ENCODE results near the gene TMEM176A. TPM values are rescaled to one million over a fixed set of nuclear protein-coding genes. Genes with fewer than 3 reads are reported as not detected.

TMEM176A gene
- total and polyA plus RNA-seq, 2 of the 8 experiments (the other 6 are each of a cell fraction or from before 2014, with no cell fraction given), result 1.3 to 1.5 TPM

DNA sequence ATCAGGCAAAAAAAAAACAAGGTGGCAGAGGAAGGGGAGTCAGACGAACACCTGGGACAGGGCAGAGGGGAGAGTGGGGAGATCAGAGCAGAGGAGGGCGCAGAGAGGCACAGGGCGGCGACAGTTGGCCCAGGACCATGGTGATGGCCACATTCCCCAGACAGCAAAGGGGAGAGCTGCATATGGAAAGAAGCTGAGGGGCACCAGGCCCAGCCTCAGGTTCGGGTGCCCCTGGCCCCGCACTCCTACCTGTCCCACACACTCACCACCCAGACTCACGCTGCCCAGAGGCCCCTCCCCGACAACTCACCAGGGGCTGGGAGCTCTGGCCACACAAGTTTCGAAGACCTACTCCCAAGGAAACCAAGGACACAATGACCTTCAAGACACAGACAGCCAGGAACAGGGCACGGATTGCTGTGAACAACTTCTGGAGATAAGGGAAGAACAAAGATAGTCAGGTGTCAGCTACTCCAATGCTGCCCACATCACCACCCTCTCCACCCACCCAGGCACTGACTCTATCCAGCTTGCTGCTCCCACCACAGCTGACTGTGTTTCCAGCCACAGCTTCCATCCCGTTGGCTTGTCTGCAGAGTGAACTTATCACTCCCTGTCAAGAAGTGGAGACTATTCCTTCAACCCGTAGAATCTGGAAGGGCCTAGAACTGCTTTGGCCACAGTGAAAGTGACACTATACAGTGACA lies 8.7 kb upstream of the TMEM176A start:
- H3K18ac ChIP-seq (ENCODE audit: extremely low read depth, low read length), result no peak overlapping the region
- no peaks in the 10 kb centered on the region; a peak in 1 of 7 replicates for H3K4me1 ChIP-seq (replicated peaks in 1 of 4; ENCODE audit: control insufficient read depth in 3 of 4, insufficient read depth in 4 of 4, low read length in 3 of 4)
- no peak overlapping the region for H2BK20ac ChIP-seq (ENCODE audit: low read length)
- FAIRE-seq (no peak), DNase-seq (ENCODE audit: low read depth in 1 of 2, low spot score in 2 of 2) (no peak)
- no peak overlapping the region for H3K4me2 ChIP-seq (ENCODE audit: insufficient read depth in 1 of 2, low read depth in 2 of 2, low read length in 2 of 2)
- H3K4ac ChIP-seq (replicated peaks; ENCODE audit: insufficient read length, low read depth, low read length), result no peak overlapping the region
- H3K23me2 ChIP-seq (ENCODE audit: low read depth, low read length), result no peaks in the 10 kb centered on the region; the same call in 1 of the 2 replicates
- no peak overlapping the region for H3K4me3 ChIP-seq (ENCODE audit: extremely low read depth in 1 of 4, insufficient read depth in 2 of 4, low read depth in 3 of 4, low read length in 4 of 4)
- no peak overlapping the region for H3K23ac ChIP-seq (ENCODE audit: insufficient read length)
- no peak overlapping the region for H2BK120ac ChIP-seq (replicated peaks; ENCODE audit: low read depth, low read length)
- H3K9me3 ChIP-seq (ENCODE audit: insufficient read depth in 2 of 2, low read depth in 1 of 2, low read length in 1 of 2), result no peaks in the 10 kb centered on the region
- H2BK12ac ChIP-seq (ENCODE audit: low read depth, low read length), result no peak overlapping the region
- no peak overlapping the region; the same call in 1 of the 2 replicates for H4K8ac ChIP-seq (ENCODE audit: extremely low read depth, insufficient read depth, low read length)
- H3K14ac ChIP-seq (ENCODE audit: insufficient read length), result no peak overlapping the region
- H3K36me3 ChIP-seq (ENCODE audit: control insufficient read depth in 2 of 4, insufficient read depth in 4 of 4, low read length in 3 of 4), result no peaks in the 10 kb centered on the region
- no peak overlapping the region for H2BK15ac ChIP-seq (ENCODE audit: low read length)
- H2AK5ac ChIP-seq (ENCODE audit: low read depth, low read length), result no peak overlapping the region
- H3K27ac ChIP-seq (ENCODE audit: low read depth, low read length), result no peak overlapping the region
- no peaks in the 10 kb centered on the region for H3K79me1 ChIP-seq (ENCODE audit: low read depth, low read length)
- ChIA-PET CTCF (ENCODE audit: partially characterized antibody) (interaction anchor here (0.9 to 3.9 kb wide), 6 partner anchors 8 to 84 kb away, joined by 3 to 18 read pairs (median 4); partner anchors contain the start of gene TMEM176A), POLR2A (ENCODE audit: partially characterized antibody) (interaction anchor here (1.3 kb wide), 1 partner anchor 51 kb away, joined by 3 read pairs; no protein-coding TSS in a partner anchor)
- H2AFZ ChIP-seq (ENCODE audit: low read length), result no peak overlapping the region
- WGBS, 2 experiments (ENCODE audit: extremely low coverage in 1 of 2, insufficient coverage in 1 of 2, insufficient read length in 1 of 2, insufficient replicate concordance in 2 of 2, low coverage in 1 of 2, low lambda C conversion rate in 2 of 2, missing lambda C conversion rate in 1 of 2), result 85% methylated on average over 11 of the region's 12 CpGs; no CpG with 5 or more reads in 1 of the 2 experiments
- H4K20me1 ChIP-seq (replicated peaks in 1 of 2; ENCODE audit: control insufficient read depth in 1 of 2, insufficient read depth in 2 of 2, low read length in 2 of 2), result no peaks in the 10 kb centered on the region
- peaks cover 0 to 3% (median 0%) of the 10 kb centered on the region in 4 experiments; a peak in 1 of 7 replicates for H3K27me3 ChIP-seq (replicated peaks in 1 of 4; ENCODE audit: control insufficient read depth in 3 of 4, extremely low read depth in 1 of 4, insufficient read depth in 3 of 4, low read length in 3 of 4)
- H3K79me2 ChIP-seq (ENCODE audit: control insufficient read depth in 1 of 2, insufficient read depth in 2 of 2, low read length in 2 of 2), result no peaks in the 10 kb centered on the region
- no peak overlapping the region for H4K91ac ChIP-seq (replicated peaks; ENCODE audit: insufficient read length, low read length)
- no peak overlapping the region for H3K56ac ChIP-seq (replicated peaks; ENCODE audit: insufficient read length, low read depth, low read length)
- no peak overlapping the region for H3K9ac ChIP-seq (replicated peaks in 1 of 4; ENCODE audit: extremely low read depth in 1 of 4, low read depth in 3 of 4, low read length in 3 of 4)
- no peak overlapping the region for H4K5ac ChIP-seq (ENCODE audit: insufficient read length, low read depth, low read length)
- H2BK5ac ChIP-seq (ENCODE audit: low read depth, low read length), result no peak overlapping the region
- TF ChIP-seq RBBP5 (IDR thresholded peaks at IDR 0.05; ENCODE audit: borderline replicate concordance, low read depth, low read length) (no peak), NRF1 (IDR thresholded peaks at IDR 0.05; ENCODE audit: low read depth, low read length) (no peak), RAD21 (IDR thresholded peaks at IDR 0.05 in 1 of 2, conservative IDR thresholded peaks at IDR 0.05 in 1 of 2; ENCODE audit: low read depth in 2 of 2, low read length in 2 of 2) (no peak), BACH1 (IDR thresholded peaks at IDR 0.05; ENCODE audit: low read length) (no peak), MAFK (IDR thresholded peaks at IDR 0.05; ENCODE audit: low read depth, low read length) (no peak), EGR1 (IDR thresholded peaks at IDR 0.05; ENCODE audit: borderline replicate concordance, low read depth, low read length) (no peak), RNF2 (IDR thresholded peaks at IDR 0.05; ENCODE audit: borderline replicate concordance, low read depth, low read length, missing control alignments, poor library complexity, severe bottlenecking) (no peak), GTF2F1 (IDR thresholded peaks at IDR 0.05; ENCODE audit: borderline replicate concordance, low read depth, low read length) (no peak), SRF (IDR thresholded peaks at IDR 0.05; ENCODE audit: low read depth, low read length) (no peak), KDM1A (IDR thresholded peaks at IDR 0.05; ENCODE audit: borderline replicate concordance, low read length) (no peak)
